GM18861 (cell line): ENCODE results near the gene CARD9.

Experiments used
- ATAC-seq: cut with Tn5 transposase; IDR thresholded peaks from one replicate; pipeline ENCODE4 v1.9.1; 2021; ENCODE audit not compliant: unreplicated experiment

Gene CARD9

GRCh38 chr9:136337416-136338395 is 35.8 kb downstream of the CARD9 start:
- no peak for ATAC-seq

DNA sequence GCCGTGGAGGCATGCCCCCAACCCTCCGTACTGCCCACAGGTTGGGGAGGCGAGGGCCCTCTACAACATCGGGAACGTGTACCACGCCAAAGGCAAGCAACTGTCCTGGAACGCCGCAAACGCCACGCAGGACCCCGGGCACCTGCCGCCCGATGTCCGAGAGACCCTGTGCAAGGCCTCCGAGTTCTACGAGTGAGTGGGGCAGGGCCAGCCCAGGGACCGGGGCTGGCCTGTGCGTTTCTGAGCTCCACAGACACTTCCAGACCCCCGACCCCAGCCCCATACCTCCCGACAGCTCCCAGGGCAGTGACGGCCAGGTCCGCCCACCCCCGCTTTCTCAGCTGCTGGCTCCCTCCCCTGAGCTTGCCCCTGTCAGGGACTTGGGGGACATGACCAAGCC is 36.6 kb downstream of the CARD9 start:
- ATAC-seq = no peak

DNA sequence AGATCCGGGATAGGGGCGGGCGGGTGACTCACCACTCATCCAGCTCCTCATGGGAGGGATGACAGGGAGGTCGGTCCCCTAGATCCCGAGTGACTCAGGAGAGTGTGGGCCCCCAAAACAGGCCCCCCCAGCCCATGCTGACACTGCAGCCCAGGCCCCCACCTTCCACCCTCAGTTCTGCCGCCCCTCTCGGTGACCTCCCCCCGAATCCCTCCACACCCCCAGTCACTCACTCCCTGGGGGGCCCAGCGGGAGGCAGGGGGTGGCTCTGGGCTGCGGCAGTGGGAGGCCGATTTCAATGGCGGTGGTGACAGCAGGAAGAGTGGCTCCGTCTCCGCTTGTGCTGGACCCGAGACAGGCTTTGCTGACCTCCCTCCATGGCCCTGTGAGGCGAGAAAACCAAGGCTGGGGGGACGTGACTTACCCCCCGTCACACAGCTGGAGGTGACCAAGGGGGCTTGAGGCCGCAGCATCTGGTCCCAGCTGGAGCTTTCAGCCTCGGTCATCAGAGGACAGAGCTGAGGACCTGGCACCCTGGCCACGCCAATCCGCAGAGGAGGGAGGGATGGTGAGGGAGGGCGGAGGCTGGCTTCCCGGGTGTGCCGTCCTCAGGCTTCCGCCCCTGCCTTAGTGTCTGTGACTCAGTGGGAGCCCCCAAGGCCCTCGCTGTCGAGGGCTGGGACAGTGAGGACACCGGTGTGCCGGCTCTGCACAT is 37.2 kb downstream of the CARD9 start:
- no peak for ATAC-seq

- no peak for ATAC-seq
Measured at GRCh38 chr9:136335296-136336155, 37.9 kb downstream of the CARD9 start.

- no peak for ATAC-seq
Measured at GRCh38 chr9:136334541-136334940, 38.9 kb downstream of the CARD9 start.

DNA sequence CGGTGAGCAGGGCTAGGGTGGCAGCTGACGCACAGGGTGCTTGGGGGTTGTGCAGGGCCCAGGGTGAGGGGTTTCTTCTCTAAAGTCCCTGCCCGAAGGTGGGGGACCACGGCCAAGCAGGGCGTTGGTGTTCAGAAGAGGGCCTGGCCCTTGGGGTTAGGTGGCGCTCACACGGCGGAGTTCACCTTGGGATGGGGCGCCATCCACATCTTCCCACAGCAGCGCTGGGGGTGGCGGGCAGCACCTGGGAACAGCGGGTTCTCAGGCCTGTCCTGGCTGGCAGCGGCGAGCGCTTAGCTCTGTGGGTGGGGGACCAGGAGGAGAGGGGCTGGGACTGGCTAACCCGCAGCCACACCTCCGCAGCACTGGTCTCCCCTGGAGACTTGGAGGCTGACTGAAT is 40.0 kb downstream of the CARD9 start:
- no peak for ATAC-seq

DNA sequence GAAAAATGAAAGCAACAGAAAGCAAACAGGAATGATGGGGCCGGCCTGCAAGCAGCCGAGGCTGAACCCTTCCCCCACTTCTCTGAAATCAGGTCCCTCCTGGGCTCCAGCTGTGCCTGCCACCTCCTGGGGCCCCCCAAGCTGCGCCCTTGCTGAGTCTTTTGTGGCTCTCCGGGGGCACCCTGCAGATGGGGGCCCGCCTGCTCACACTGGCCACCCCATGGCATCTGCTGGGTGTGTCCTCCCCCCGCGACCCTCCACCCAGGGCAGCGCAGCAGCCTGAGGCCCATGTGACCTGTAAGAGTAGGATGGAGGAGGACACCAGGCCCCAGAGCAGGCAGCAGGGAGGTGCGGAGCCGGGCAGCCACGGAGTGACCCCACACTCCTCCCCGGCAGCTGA is 40.4 kb downstream of the CARD9 start:
- ATAC-seq = no peak

GRCh38 chr9:136332482-136332983 is 40.9 kb downstream of the CARD9 start:
- ATAC-seq = no peak

DNA sequence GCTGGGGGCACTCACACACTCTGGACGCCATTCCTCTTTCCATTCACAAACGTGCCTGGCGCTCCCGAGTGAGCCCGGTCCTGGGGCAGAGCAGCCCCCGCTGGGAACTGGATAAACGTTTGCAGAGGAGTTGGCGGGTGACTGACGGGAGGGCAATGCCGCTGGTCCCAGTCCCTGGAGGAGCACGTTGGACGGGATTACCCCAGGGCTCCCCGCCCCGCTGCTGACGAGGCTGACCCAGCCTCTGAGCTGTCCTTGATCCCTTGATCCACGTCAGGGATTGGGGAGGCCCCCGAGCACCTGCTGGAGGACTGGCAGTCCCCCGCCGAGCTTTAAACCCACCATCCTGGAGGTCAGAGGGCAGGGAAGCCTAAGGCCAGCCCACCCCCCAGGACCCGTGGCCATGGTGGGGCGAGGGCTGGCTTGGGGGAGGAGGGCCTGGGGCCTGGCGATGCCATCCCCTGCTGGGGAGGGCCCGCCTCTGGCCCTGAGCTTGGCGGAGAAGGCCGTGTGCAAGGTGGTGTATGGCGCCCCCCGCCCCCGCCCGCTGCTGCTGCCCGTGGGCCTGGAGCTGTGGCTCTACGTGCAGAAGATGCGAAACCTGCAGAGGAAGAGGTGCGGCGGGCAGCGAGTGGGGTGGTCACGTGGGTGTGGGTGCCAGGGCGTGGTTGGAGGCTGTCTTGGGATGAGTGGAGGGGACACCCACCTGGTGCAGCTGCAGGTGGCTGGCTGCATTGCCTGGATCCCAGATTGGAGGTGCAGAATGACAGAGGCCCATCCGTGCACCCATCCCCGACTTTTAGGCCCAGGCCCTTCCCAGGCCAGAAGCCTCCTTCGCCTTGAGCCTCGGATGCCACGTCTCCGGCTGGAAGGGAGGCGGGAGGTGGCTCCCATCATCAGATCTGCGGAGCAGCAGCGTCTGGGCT is 41.6 kb downstream of the CARD9 start:
- no peak for ATAC-seq

DNA sequence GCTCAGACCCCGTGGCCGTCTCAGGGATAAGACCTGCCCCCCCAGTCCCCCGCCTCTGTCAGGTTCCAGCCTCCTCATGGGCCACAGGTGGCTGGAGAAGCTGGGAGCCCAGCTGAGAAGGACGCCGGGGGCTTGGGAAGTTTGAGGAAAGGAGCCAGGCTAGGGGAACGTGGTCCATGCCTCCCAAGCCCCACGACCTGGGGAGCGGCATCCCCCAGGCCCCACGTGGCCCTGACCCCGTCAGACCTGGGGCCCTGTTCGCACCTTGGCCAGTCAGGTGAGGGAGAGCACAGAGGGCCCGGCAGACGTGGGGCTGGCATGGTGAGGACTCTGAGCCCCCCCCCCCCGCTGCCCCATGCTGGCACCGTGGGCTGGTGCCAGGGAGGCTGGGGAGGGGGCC is 42.4 kb downstream of the CARD9 start:
- no peak for ATAC-seq

DNA sequence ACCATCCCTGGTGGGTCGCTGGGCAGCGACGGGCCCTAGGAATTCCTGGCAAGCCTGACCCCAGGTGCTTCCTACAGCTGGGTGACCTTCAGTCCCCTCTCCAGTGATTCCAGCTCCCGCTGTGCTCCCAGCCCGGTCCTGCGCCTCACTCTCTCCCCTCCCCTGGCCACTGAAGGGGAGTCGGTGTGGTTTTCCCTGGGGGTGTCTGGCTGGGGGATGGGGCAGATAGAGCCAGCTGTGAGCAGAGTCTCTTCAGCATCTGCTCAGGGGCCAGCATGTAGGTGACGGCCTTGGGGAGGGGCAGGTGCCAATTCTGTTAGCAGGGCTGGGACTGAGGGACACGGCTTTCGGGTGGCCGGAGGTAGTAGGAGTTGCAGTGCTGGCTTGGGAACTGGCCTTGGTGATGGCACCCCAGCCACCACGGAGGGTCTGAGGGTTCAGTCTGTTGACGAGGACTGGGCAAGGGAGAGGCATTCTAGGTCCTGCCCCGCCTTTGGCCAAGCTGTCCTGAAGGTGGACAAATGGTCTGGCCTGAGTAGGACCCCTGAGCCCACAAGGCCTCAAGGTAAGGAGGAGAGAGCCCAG is 43.0 kb downstream of the CARD9 start:
- no peak for ATAC-seq

DNA sequence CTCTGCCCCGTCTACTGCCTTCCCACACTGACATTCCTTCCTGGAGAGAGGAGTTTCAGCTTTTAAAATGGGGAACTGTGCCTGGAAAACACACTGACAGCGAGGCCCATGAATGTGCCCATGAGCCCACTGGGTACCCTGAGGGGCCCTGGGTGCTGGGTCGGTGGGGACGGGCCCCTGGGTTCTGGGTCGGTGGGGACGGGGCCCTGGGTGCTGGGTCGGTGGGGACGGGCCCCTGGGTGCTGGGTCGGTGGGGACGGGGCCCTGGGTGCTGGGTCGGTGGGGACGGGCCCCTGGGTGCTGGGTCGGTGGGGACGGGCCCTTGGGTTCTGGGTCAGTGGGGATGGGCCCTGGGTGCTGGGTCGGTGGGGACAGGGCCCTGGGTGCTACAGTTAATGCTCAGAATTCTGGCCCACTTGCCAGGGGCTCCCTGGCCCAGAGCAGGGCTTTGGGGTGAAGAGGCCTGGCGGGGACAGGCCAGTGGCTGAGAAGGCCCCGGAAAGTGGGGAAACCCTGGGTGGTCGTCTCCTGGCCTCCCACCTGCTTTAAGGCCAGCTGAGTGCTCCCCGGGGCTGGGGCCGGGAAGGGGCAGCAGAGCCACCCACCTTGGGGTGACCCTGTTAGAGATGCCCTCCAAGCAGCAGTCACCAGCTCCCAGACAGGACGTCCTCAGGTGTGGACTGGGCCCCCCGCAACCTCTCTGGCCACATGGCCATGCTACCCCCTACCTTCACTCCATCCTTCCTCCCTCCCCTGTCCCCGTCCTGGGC is 43.6 kb downstream of the CARD9 start:
- no peak for ATAC-seq

- no peak for ATAC-seq
Measured at GRCh38 chr9:136329211-136329627, 44.2 kb downstream of the CARD9 start.

DNA sequence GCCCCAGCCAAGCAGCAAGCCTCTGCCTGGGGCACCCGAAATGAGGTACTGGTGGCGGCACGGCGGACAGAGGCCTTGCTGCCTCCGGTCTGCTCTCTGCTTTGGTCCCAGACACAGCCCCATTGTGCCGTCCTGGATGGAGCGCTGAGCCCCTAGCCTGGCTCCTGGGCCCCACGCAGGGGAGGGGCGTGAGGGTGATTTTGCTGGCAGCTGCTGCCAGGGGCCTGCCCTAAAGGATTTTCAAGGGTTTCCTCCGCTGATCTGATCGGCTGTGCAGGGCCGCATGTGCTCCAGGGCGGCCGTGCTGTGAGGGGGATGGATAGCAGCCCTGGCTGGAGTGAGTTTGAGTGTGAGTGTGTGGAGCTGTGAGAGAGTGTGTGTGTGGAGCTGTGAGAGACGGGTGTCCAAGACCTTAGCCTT is 44.8 kb downstream of the CARD9 start:
- no peak for ATAC-seq

GRCh38 chr9:136328011-136328621 is 45.4 kb downstream of the CARD9 start:
- no peak for ATAC-seq

GRCh38 chr9:136327304-136327974 is 46.0 kb downstream of the CARD9 start, which contains the start of gene GPSM1:
Gene GPSM1 (plus strand): TSS chr9:136327539. CDS start chr9:136327696, 157 bp downstream.
- ATAC-seq = no peak

DNA sequence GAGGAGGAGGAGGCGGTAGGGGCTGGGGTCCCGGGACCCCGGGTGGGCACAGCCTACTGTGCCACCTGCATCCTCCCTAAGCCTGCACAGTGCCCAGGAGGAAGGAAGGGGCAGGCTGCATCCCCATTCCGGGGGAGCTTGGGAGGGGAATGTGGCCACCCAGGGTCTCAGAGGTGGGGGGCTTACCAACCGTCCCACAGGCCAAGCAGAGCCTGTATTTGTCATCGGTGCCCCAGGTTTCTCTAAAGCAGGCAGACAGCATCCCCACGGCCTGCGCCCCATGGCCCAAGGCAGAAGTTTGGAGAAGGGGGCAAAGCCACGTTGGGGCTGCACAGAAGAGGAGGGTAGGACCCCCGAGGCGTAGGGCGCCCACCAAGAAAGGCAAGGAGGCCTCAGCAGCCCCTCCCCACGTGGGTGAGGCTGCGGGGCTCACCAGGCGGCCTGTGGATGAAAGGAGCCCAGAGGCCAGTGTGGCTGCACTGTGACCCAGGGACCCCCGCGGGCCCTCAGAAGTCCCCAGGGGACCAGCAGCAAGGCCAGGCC is 46.6 kb downstream of the CARD9 start:
- no peak for ATAC-seq
